ENCODE measurements around the gene PLTP. TPM values are rescaled to one million over a fixed set of nuclear protein-coding genes. Genes with fewer than 3 reads are reported as not detected.
A peak's percentile ranks its signal among the peaks of the same experiment; 100 is the strongest.

PLTP gene
- total and polyA plus RNA-seq, 2 of the 13 experiments (the other 11 are each of a cell fraction or from before 2014, with no cell fraction given): 16.9 to 28.6 TPM

GRCh38 chr20:45927071-45927878, 15.3 kb upstream of the PLTP start (continued):
- TF ChIP-seq, protein P1, sequence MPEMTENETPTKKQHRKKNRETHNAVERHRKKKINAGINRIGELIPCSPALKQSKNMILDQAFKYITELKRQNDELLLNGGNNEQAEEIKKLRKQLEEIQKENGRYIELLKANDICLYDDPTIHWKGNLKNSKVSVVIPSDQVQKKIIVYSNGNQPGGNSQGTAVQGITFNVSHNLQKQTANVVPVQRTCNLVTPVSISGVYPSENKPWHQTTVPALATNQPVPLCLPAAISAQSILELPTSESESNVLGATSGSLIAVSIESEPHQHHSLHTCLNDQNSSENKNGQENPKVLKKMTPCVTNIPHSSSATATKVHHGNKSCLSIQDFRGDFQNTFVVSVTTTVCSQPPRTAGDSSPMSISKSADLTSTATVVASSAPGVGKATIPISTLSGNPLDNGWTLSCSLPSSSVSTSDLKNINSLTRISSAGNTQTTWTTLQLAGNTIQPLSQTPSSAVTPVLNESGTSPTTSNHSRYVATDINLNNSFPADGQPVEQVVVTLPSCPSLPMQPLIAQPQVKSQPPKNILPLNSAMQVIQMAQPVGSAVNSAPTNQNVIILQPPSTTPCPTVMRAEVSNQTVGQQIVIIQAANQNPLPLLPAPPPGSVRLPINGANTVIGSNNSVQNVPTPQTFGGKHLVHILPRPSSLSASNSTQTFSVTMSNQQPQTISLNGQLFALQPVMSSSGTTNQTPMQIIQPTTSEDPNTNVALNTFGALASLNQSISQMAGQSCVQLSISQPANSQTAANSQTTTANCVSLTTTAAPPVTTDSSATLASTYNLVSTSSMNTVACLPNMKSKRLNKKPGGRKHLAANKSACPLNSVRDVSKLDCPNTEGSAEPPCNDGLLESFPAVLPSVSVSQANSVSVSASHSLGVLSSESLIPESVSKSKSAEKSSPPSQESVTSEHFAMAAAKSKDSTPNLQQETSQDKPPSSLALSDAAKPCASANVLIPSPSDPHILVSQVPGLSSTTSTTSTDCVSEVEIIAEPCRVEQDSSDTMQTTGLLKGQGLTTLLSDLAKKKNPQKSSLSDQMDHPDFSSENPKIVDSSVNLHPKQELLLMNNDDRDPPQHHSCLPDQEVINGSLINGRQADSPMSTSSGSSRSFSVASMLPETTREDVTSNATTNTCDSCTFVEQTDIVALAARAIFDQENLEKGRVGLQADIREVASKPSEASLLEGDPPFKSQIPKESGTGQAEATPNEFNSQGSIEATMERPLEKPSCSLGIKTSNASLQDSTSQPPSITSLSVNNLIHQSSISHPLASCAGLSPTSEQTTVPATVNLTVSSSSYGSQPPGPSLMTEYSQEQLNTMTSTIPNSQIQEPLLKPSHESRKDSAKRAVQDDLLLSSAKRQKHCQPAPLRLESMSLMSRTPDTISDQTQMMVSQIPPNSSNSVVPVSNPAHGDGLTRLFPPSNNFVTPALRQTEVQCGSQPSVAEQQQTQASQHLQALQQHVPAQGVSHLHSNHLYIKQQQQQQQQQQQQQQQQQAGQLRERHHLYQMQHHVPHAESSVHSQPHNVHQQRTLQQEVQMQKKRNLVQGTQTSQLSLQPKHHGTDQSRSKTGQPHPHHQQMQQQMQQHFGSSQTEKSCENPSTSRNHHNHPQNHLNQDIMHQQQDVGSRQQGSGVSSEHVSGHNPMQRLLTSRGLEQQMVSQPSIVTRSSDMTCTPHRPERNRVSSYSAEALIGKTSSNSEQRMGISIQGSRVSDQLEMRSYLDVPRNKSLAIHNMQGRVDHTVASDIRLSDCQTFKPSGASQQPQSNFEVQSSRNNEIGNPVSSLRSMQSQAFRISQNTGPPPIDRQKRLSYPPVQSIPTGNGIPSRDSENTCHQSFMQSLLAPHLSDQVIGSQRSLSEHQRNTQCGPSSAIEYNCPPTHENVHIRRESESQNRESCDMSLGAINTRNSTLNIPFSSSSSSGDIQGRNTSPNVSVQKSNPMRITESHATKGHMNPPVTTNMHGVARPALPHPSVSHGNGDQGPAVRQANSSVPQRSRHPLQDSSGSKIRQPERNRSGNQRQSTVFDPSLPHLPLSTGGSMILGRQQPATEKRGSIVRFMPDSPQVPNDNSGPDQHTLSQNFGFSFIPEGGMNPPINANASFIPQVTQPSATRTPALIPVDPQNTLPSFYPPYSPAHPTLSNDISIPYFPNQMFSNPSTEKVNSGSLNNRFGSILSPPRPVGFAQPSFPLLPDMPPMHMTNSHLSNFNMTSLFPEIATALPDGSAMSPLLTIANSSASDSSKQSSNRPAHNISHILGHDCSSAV (CRISPR knock-in tag; IDR thresholded peaks at IDR 0.05; ENCODE audit: borderline replicate concordance): no peak
- no peak for TF ChIP-seq AGO1 (IDR thresholded peaks at IDR 0.05; ENCODE audit: low read depth, low read length, poor library complexity, severe bottlenecking)
- TF ChIP-seq KMT2B (CRISPR knock-in tag; IDR thresholded peaks at IDR 0.05): 0 out of 2 replicates have a peak, but pooled peaks have one; percentile 53
- no peak for TF ChIP-seq SYNCRIP (IDR thresholded peaks at IDR 0.05; ENCODE audit: insufficient read depth, low read depth, low read length)
- no peak for TF ChIP-seq ATF5 (CRISPR knock-in tag; IDR thresholded peaks at IDR 0.05; ENCODE audit: low read depth)
- TF ChIP-seq ZNF724P (CRISPR knock-in tag; IDR thresholded peaks at IDR 0.05; ENCODE audit: borderline replicate concordance): no peak; the same call in 1 of the 2 replicates
- peak; percentile 87; the same call in 1 of the 2 replicates for TF ChIP-seq SPEN (CRISPR knock-in tag; IDR thresholded peaks at IDR 0.05; ENCODE audit: low read depth)
- peak; percentile 77 for TF ChIP-seq ZNF574 (CRISPR knock-in tag; IDR thresholded peaks at IDR 0.05)
- TF ChIP-seq FOXK1 (CRISPR knock-in tag; IDR thresholded peaks at IDR 0.05; ENCODE audit: borderline replicate concordance, low read depth): peak; percentile 84
- TF ChIP-seq MED13 (CRISPR knock-in tag; IDR thresholded peaks at IDR 0.05): peak; percentile 9; the same call in 1 of the 2 replicates
- no peak for TF ChIP-seq PAF1 (CRISPR knock-in tag; IDR thresholded peaks at IDR 0.05)
- peak; percentile 94 for TF ChIP-seq ZEB1 (IDR thresholded peaks at IDR 0.05; ENCODE audit: insufficient replicate concordance, low read depth)
- peak; percentile 76; the same call in 1 of the 2 replicates for TF ChIP-seq EED (CRISPR knock-in tag; IDR thresholded peaks at IDR 0.05)
- TF ChIP-seq ZNF253 (CRISPR knock-in tag; IDR thresholded peaks at IDR 0.05; ENCODE audit: borderline replicate concordance): no peak
- no peak; the same call in 1 of the 2 replicates for TF ChIP-seq ZSCAN20 (CRISPR knock-in tag; IDR thresholded peaks at IDR 0.05; ENCODE audit: borderline replicate concordance)
- no peak; the same call in 1 of the 2 replicates for TF ChIP-seq ZNF776 (CRISPR knock-in tag; IDR thresholded peaks at IDR 0.05)
- TF ChIP-seq FOXC1 (CRISPR knock-in tag; IDR thresholded peaks at IDR 0.05; ENCODE audit: borderline replicate concordance): no peak

Data from HepG2 (cell line).